B cell (primary cell): ENCODE results near the gene CCNYL1.

Source experiments
- CTCF ChIP-seq: fragments of 200-600 bp; IDR thresholded peaks from one replicate; pipeline ENCODE4 v1.8.0; 2022; ENCODE audit warnings: antibody characterized with exemption, mild to moderate bottlenecking
- EZH2 ChIP-seq: IDR thresholded peaks from 2 replicates; pipeline ENCODE4 v1.6.1; 2012; ENCODE audit warnings: borderline replicate concordance, low read depth, mild to moderate bottlenecking, moderate library complexity, low read length; ENCODE audit not compliant: insufficient read depth, poor library complexity, severe bottlenecking

GRCh38 chr2:207718521-207718920 lies 7.1 kb downstream of the CCNYL1 start:
- TF ChIP-seq CTCF (no peak), EZH2 (no peak)
